NCI-H2081 treated with DMSO at 0.1 percent for 48 hours (cell line): ENCODE results near the gene CTCF.

Source experiments
- DNase-seq: peaks from one replicate; lab custom pipeline; 2025; lab: John Stamatoyannopoulos, UW

Gene CTCF

DNA sequence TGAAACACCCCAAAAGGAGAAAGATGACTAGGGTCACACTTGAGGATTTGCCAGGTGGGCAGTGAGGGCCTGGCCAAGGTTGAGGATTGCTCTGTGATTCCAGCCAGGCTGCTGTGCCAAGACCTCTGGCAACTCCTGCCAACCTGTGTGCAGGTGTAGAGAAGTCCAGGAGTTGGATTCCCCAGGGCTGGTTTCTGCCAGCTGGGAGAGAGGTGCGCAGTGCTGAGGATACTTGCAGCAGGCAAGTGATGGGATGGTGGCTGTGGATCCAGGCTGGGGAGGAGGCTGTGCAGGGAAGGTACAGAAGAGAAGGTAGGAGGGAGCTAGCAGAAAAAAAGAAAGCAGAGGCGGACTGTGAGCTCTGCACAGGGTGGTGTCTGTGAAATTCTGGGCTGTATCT lies 27.1 kb upstream of the CTCF start:
- no peak for DNase-seq

DNA sequence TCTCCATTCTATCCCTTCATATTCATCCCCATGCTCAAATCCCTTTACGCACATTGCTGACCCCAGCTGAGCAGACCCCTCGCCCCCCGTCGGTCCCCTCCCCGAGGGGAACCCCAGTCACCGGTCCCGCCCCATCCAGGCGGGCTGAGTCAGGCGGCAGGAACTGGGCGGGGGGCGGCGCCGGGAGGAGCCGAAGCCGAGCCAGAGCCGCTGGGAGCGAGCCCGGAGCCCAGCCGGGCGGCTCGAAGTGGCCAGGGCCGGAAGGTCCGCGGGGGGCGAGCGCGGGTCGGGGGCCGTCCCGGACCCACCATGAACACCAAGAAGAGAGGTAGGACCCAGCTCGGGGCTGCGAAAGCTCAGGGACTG lies 25.1 kb upstream of the CTCF start:
- DNase-seq = no peak

DNA sequence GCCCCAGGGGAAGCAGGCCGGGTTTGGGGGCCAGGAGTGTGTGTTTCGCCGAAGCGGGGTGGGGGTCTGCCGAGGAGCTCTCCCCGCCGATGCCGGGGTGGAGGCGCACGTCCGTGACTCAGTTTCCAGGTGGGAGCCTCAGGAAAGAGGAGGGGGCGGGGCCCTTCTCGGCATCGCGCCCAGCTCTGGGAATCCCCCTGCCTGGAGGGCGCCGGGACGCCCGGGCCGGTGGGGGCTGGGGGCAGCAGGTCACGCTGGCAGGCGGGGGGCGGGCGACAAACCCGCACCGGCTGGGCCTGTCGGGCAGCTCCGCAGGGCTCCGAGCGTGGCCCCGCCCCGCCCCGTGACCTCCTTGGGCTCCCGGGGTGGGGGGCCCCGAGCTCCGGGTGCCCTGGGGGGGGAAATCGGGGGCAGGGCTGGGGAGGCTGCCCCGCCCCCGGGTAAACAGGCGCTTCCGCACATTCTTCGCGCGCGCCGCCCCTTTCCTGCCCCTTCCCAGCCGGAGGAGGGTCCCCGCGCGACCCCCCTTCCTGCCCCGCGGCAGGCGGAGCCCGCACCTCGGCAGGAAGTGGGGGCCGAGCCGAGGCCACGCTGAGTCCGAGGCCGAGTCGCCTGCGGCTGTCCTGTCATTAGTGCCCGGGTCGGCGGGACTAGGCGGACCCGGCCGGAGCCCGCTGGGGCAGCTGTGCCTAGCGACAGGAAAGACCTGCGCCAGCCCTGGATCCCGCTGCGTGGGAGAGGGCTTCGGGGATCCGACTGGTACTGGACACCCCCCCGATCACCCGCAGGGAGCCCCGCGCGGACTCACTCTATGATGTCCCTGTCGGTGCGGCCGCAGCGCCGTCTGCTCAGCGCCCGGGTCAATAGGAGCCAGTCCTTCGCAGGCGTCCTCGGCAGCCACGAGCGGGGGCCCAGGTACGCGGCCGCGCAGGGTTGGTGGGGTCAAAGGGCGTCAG lies 24.4 kb upstream of the CTCF start:
- no peak for DNase-seq

DNA sequence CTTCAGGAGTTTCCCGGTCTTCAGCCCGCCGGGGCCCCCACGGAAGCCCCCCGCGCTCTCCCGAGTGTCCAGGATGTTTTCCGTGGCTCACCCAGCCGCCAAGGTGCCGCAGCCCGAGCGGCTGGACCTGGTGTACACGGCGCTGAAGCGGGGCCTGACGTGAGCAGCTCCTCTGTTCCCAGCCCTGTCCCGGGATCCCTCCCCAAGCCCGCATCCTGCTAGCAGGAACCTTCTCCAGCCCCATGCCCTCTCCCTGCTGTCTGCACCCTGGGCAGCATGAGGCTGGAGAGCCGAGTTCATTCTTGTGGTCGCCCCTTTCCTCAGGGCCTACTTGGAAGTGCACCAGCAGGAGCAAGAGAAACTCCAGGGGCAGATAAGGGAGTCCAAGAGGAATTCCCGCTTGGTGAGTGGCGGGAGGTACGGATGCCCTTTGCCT lies 23.6 kb upstream of the CTCF start:
- no peak for DNase-seq

DNA sequence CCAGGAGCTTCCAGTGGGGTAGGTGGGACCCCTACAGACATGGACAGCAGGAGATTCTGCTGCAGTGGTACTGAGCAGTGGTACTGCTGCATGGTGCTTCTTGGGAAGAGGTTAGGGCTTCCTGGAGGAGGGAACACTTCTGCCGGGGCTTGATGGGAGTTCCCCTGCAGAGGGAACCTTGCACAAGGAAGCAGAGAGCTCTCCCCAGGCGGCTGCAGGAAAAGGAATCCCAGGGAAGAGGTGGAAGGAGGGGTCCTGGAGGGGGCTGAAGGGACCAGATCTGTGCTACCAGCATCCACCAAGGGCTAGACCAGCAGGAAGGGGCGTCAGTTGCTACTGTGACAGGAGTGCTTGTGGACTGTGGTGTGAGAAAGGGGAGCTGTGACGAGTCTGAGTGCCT lies 23.1 kb upstream of the CTCF start:
- no peak for DNase-seq

DNA sequence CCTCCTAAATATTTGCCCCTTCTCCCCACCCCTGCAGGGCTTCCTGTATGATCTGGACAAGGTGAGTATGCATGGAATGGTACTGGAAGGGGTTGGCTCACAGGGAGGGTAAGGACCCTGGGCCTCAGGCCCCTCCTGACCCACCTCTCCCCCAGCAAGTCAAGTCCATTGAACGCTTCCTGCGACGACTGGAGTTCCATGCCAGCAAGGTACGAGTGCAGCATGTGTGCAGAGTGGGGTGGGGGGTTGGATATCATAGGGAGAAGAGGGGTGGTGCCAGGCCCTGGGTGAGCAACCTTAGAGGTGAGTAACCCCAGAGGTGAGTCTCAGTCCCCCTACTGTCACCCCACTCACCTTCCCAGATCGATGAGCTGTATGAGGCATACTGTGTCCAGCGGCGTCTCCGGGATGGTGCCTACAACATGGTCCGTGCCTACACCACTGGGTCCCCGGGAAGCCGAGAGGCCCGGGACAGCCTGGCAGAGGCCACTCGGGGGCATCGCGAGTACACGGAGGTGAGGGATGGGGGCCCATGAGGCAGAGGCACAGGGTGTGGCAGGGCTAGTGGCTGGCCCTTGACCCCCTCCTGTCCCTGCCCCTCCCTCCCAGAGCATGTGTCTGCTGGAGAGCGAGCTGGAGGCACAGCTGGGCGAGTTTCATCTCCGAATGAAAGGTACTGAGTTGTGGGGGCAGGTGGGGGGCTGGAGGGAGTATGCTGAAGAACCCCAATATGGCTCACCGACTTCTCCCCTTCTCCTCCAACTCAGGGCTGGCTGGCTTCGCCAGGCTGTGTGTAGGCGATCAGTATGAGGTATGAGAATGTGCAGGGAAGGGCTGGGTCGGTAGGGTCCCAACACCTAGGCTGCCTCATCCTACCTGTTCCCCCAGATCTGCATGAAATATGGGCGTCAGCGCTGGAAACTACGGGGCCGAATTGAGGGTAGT lies 22.4 kb upstream of the CTCF start:
- no peak for DNase-seq

DNA sequence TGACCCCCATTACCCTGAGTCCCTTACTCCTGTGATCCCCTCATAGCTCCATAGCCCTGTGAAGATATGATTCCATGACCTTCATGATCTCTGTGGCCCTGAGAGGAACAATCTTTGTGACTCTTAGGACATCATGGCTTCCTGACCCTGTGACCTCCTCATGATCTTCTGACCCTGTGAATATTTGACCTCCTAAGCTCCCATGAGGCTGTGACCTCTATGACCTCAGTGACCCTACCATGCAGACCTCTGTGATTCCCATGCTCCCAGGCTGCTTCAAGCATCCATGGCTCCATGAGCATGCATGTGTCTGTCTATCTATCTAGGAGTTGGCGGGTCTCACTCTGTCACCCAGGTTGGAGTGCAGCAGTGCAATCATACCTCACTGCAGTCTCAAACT lies 21.6 kb upstream of the CTCF start:
- no peak for DNase-seq

DNA sequence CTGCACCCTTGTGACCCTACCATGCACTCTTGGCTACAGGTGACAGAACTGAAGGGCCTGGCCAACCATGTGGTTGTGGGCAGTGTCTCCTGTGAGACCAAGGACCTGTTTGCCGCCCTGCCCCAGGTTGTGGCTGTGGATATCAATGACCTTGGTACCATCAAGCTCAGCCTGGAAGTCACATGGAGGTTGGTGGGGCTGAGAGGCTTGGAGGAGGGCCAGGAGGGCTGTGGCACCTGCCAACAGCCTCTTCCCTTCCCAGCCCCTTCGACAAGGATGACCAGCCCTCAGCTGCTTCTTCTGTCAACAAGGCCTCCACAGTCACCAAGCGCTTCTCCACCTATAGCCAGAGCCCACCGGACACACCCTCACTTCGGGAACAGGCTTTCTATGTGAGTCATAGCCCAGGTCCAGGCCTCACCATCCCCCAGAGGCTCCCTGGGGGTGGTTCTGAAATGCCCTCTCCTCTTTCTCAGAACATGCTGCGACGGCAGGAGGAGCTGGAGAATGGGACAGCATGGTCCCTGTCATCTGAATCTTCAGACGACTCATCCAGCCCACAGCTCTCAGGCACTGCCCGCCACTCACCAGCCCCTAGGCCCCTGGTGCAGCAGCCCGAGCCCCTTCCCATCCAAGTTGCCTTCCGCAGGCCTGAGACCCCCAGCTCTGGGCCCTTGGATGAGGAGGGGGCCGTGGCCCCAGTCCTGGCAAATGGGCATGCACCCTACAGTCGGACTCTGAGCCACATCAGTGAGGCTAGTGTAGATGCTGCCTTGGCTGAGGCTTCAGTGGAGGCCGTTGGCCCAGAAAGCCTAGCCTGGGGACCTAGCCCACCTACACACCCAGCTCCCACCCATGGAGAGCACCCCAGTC lies 20.7 kb upstream of the CTCF start:
- DNase-seq = no peak

DNA sequence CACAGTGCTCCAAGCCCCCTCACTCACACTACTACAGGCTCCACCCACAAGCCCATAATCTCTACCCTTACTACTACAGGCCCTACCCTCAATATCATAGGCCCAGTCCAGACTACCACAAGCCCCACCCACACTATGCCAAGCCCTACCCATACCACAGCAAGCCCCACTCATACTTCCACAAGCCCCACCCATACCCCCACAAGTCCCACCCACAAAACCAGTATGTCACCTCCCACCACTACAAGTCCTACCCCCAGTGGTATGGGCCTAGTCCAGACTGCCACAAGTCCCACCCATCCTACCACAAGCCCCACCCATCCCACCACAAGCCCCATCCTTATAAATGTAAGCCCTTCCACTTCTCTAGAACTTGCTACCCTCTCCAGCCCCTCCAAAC lies 19.9 kb upstream of the CTCF start:
- no peak for DNase-seq

DNA sequence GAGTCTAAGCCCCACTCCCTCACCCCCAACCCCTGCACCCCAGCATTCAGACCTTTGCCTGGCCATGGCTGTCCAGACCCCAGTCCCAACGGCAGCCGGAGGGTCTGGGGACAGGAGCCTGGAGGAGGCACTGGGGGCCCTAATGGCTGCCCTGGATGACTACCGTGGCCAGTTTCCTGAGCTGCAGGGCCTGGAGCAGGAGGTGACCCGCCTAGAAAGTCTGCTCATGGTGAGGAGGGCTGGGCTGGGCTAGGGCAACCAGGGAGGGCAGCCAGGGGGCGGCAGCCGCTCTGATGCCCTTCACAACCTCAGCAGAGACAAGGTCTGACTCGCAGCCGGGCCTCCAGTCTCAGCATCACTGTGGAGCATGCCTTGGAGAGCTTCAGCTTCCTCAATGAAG lies 19.3 kb upstream of the CTCF start:
- DNase-seq = no peak

DNA sequence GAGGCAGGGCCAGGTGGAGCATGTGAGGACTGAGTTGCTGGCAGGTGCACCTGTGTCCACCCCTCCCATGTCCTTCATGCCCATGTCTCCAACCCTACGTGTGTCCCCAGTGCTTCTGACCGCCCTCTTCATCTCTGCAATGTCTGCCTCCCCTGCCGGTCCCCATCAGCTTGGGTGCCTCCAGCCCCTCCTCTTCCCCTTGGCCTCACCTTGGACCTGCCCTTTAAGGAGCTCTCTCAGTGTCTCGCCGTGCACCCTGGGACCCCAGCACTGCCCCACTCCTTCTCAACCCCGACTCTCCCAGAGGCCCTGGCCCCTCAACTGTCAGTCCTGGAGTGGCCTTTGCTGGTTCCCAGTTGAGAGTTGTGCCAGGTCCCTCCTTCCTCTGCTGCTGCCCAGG lies 18.7 kb upstream of the CTCF start:
- no peak for DNase-seq

DNA sequence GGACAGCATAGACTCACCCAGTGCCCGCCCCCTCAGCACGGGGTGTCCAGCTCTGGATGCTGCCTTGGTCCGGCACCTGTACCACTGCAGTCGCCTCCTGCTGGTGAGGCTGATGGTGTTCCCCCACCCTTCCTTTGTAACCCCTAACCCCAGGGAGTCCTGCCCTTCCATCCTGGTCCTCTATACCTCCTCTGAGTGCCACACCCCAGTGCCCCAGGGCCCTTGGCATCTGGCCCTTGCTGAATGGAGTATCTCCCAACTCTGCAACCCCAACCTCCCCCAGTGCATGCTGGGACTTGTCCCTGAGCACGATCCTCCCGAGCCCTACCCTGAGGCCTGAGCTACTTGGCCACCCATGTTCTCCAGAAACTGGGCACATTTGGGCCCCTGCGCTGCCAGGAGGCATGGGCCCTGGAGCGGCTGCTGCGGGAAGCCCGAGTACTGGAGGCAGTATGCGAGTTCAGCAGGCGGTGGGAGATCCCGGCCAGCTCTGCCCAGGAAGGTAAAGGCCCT lies 17.9 kb upstream of the CTCF start:
- DNase-seq = no peak

DNA sequence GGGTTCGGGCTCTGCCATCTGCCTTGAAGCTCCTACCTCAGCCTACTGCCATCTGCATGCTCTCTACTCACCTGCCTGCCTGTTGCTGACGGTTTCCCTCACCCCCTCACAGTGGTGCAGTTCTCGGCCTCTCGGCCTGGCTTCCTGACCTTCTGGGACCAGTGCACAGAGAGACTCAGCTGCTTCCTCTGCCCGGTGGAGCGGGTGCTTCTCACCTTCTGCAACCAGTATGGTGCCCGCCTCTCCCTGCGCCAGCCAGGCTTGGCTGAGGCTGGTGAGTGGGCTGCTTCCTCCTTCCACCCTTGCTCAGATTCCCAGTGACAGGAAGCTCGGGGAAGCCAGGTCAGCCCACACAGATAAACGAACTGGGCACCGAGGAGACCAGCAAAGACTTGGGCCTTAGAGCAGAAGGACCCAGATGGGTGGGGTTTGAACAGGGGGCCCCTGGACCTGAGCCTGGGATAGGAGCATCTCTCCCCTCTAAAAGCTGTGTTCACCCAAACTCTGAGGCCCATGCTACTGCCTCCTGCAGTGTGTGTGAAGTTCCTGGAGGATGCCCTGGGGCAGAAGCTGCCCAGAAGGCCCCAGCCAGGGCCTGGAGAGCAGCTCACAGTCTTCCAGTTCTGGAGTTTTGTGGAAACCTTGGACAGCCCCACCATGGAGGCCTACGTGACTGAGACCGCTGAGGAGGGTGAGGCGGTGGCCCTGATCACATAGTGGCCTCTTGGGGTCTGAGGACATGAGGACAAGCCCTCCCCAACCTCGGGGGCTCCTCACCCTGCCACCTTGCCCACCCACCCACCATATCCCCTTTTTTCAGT lies 17.3 kb upstream of the CTCF start:
- no peak for DNase-seq

DNA sequence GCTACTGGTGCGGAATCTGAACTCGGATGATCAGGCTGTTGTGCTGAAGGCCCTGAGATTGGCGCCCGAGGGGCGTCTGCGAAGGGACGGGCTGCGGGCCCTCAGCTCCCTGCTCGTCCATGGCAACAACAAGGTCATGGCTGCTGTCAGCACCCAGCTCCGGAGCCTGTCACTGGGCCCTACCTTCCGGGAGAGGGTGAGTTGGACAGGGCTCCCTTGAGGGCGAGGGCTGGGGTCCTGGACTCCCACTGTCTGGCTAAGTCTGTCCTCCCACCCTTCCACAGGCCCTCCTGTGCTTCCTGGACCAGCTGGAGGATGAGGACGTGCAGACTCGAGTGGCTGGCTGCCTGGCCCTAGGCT lies 16.7 kb upstream of the CTCF start:
- no peak for DNase-seq

DNA sequence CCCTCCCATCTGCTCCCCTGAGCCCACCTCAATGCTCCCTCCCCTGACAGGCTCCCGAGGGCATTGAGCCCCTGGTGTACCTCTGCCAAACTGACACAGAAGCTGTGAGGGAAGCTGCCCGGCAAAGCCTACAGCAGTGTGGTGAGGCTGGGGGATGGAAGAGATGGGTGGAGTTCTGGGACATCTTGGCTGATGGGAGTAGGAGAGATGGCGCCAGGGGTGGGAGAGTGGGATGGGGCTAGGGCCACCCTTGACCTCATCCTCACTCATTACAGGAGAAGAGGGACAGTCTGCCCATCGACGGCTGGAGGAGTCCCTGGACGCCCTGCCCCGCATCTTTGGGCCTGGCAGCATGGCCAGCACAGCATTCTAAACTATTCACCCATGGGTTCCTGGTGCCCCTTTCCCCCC lies 16.2 kb upstream of the CTCF start:
- no peak for DNase-seq

DNA sequence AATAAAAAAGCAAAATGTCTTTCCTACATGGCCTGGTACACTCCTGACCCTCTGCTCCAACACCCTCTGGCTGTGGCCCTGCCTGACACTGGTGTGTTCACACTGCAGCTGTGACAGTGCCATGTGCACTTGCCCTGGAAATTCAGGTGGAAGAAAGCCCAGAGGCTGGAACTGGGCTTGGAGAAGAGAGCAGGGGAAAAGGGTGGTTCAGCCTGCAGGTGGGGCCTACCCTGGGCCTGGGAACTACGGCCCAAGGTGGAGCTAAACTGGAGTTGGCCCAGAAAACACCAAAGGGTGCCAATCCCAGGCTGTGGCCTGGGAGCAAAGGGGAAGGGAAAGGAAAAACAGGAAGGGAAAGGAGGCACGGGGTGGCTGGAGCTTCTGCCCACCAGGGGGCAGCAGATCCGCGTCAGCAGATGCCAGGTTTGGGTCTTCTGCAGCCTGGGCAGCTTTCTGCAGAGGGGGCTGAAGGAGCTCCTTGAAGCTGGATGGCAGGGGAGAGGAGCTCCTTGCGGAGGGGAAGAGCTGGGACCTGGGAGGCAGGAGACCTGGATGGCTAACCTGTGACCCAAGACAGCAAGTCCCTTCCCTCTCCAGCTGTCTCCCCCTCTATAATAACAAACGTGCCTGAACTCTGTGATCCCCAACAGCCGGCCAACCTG lies 15.4 kb upstream of the CTCF start:
- DNase-seq = no peak

DNA sequence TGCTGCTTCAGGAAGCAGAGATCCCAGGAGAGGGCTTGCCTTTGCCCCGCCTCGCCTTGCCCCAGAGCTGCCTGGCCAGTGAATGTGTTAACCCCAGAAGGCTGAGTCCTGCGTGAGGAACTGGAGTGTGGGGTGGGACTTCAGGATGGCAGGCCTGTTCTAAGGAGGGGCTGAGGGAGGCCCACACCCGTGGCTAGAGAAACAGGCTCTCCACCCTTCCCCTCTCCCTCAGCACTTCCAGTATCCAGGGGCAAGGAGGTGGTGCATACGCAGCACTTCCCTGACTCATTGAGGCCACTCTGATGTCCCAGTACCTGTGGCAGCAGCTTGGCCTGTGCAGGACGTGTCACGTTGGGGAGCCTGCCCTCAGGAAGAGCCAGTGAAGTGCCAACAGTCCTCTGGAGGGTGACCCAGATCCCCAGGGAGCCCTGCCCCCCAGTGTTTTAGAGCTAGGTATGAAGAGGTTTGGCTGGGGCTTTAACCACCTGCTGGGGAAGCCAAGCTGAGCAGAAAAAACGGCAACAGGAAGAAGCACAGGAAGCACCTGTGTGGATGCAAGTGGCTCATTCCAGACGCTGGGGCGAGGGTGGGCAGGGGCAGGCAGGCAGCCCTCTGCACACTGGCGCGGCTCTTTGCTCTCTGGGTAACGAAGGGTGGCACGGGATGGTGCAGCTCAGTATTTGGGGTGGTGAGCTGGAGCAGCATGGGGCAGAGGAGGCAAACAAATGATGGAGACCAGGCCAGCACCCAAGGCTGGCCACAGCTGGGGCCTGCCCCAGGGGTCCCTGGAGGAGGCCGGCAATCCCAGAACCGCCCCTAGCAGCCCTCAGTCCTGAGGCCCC lies 14.7 kb upstream of the CTCF start:
- DNase-seq = no peak

DNA sequence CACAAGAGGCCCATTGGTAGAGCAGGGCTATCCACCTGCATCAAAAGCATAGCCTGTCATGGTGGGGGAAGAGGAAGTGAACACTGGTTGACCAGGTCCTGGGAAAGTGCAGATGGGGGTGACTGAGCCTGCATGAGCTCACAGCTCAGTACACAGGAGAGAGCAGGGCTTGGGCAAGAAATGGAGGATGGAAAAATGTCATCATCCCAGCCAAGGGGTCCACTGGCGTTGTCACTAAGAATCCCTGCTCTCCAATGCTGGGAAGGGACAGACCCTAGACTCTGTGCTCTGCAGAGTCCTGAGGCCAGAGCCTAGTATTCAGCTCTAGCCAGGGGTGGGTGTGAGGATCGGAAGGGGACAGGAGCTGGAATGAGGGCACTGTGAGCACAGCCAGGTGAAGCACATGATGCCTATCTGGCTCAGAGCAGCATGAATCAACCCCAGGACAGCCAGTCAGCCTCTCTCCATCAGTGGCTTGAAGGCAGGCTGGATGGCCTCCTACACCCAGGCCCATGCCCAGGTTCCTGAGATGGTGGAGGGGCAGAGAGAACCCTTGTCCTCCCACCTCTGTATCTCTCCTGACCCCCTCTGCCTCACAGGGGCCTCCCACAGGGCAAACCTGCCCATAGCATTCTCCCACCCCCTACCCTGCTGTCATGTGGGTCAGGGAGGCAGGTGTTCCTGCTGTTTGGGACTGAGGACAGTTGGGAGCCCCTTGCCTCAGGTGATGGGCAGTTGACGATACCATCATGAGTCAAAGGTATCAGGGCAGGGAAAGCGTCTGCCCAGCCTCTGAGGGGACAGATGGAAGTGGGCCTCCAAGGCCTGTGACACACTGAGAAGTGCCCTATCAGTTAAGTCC lies 13.8 kb upstream of the CTCF start:
- no peak for DNase-seq

DNA sequence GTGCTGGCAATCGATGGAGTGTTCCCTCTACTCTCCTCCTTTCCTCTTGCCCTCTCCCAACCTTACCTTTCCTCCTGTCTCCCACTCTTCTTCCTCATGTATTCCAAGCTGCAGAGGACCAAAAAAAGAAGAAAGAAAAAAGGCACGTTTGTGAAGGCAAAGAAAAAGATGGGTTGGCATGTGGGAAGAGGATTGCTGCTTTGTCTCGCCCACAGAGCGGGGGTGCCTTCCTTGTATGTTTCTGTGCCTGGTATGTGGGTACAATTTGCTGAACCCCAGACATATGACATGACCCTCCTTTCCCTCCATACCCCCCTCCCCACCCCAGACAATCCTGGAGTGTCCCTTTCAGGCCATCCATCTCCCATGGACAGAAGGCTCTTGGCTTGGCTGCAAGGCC lies 13.1 kb upstream of the CTCF start:
- DNase-seq = no peak
